KG1 (cell line): ENCODE results near the gene FAM156A.
"Not testable (repeated sequence)": the region's sequence is repeated elsewhere in the genome, so short reads cannot be mapped to it uniquely, and the experiment has no call there.

Source experiments
- DNase-seq: peaks from one replicate; lab custom pipeline; 2025; lab: John Stamatoyannopoulos, UW

FAM156A gene

DNA sequence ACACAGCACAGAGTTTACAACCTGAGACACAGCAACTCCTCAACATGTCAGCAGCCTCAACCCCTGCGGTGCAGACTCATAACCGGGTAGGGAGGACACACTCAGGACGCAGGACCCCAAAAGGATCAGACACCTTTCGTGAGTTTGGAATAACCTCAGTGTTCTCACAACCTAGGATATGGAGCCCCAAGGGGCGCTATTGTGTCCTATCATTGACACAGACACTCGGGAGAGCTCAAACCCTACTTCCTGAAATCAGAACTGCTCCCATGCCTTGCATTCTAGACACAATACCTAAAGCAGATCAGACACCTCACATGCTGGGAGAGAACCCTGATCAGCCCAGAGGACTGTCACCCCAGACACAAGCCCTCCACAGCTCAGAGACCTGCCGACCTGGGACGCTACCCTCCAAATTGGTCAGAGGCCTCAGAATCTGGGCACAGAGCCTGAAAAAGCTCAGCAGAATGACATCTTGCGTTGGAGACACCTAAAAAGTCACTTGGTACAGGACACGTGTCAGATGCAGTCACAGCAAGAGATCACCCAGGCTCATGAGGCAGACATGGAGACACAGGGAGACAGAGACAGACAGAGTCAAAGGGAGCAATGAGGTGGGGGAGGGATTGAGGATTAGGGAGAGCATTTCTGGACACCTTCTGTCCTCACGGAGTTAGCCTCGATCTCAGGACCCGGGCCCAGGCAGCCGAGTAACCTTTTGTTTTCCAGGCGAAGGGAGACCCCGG, 8.8 kb upstream of the FAM156A start:
- not testable (repeated sequence) for DNase-seq

DNA sequence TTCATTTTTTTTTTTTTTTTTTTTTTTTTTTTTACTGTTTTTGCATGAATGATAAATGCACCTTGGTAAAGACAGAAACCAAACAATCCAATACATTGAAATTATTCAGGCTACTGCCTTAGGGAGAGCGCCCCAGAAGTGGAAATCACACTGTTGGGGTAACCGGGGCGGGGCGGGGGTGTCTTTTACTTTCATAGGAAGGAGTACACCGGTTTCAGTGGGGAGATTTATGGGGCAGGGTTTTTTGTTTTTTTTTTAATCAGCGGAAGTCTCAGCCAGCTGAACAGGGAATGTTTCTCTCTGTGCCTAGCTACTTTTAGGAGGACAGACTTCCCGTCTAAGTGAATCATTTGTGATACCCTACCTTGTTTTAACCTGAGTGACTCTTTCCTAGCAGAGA, 643 bp upstream of the FAM156A start:
- not testable (repeated sequence) for DNase-seq

DNA sequence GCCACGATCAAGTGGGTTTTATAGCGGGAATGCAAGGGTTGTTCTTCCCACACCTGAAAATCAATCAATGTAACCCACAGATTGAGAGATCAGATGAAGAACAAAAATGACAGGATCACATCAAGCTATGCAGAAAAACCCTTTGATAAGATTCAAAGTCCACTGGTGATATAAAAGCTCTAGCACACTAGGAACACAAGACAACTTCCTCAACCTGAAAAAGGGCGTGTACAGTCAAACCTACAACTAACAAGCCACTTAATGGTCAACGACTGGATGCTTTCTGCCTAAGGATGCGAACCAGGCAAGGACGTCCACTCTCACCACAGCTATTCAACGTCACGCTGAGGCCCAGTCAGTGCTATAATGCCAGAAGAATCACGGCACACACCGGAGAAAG, 8.4 kb downstream of the FAM156A start:
- DNase-seq = not testable (repeated sequence)

DNA sequence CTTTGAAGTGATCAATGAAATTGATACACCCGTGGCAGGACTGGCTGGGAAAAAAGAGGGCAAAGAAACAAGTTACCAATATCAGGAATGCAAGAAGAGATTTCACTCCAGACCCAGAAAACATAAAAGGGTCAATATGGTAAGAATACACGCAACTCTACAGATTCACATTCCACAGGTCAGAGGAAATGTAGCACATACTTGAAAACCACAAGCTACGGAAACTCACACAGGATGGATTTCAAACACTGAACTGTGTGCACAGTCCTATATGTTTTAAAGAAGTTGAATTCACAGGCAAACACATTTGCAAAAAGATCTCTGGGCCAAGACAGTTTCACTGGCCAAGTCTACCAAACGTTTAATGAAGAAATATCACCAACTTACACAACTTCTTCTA, 9.0 kb downstream of the FAM156A start:
- DNase-seq = not testable (repeated sequence)

DNA sequence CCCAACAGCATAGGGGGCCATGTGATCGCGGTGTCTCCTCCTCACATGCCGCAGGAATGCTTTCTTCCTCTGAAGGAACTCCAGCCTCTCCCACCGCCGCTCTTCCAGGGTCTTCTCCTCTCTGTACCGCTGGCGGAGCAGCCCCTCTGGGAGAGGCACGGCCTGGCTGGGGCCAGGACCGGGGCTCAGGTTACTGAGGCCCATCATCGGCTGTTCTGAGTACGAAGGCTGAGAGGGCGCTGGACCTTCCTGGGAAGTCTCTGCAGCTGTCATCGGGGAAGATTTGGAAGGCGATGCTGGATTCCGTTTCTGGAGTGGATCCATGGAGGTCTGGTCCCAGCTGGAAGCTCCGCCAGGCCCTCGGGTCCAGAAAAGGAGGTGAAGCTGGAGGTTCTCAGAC, 10.1 kb downstream of the FAM156A start:
- not testable (repeated sequence) for DNase-seq

DNA sequence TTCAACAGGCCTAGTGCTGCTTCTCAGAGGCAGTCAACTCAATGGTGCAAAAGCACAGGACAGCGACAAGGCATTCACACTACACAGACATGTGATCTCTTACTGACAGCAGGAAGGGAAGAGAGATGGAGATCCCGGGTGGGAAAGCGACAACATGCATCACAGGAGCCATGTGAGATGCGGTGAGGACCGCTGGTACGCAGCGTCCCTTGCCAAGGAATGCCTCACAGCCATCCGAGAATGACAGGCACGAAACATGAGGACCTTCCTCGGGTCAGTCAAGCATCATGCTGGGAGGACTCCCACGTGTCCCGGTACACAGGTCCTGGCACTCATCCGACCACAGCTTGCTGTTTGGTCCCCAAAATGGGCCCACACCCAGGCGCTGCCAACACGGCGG, 10.8 kb downstream of the FAM156A start:
- not testable (repeated sequence) for DNase-seq

DNA sequence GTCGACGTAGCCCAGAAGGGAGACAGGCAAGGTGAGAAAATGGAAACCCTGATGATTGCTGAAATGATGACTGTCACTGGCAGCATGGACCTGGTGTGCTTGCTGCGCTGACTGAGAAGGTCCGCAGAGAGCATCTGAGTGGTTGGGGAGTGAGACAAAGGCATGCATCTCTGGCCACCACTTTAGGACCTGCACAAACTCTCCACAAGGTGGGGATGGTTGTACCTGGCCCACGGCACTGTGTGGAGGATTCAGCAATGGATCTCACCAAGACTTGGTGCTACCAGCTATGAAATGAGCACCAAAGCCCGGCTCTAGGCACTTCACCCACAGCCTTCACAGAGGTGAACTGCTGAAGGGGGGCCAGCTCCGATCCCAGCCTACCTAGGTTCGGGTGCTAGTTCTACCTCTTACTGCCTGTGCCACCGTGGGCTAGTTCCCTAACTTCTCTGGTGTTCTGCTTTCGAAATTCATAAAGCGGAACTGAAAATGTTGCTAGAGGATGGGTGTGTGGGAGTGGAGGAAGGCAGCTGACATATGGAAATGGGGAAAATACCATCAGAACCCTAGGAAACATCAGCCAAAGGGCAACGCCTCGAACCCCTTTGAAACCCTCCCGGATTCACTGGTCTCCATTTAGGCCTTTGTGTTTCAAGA, 12.4 kb downstream of the FAM156A start:
- not testable (repeated sequence) for DNase-seq

DNA sequence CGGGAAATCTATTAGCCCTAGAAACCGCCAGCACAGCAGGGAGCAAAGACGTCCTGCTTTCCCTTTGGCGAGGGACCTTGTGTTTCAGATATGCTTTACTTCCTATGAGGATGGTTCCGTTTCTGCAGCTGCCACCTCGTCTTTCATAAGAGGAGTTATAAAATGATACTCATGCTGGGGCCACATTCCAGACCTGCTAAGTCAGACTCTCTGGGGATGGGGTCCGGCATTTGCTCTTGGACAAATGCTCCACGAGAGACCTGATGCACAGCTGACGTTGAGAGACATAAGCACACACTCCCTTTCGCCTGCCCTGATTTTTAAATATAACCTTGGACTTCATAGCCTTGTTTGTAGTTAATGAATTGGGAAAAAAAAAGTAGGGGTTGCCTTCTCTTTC, 16.6 kb downstream of the FAM156A start:
- DNase-seq = not testable (repeated sequence)

DNA sequence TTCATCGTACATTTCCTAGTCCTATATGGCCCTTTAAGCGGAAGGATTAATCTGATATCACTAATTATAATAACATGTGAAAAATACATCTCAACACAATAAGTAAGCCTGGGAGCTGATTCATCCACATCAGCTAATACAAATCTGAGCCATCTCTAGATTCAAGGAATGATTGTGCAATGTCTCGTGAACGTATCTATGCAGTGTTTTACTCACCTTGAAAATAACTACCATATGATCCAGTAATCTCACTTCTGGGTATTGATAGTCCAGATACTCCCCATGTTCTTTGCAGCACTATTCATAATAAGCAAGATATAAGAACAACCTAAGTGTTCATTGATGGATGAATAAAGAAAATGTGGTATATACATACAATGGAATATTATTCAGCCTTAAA, 17.6 kb downstream of the FAM156A start:
- not testable (repeated sequence) for DNase-seq

DNA sequence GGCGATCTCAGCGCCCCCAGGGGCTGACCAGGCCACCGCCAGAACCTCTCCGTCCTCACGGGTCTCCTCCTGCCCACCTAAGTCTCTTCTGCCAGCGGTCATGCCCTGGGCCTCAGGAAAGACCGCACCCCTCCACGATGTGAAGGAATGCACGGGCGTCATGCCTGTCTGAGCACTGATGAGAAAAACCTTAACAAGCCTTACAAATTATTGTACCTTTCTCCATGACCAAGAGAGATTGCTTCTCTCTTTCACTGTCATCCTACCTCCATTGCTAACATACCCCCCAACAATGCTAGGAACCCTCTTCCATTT, 22.9 kb downstream of the FAM156A start:
- not testable (repeated sequence) for DNase-seq

DNA sequence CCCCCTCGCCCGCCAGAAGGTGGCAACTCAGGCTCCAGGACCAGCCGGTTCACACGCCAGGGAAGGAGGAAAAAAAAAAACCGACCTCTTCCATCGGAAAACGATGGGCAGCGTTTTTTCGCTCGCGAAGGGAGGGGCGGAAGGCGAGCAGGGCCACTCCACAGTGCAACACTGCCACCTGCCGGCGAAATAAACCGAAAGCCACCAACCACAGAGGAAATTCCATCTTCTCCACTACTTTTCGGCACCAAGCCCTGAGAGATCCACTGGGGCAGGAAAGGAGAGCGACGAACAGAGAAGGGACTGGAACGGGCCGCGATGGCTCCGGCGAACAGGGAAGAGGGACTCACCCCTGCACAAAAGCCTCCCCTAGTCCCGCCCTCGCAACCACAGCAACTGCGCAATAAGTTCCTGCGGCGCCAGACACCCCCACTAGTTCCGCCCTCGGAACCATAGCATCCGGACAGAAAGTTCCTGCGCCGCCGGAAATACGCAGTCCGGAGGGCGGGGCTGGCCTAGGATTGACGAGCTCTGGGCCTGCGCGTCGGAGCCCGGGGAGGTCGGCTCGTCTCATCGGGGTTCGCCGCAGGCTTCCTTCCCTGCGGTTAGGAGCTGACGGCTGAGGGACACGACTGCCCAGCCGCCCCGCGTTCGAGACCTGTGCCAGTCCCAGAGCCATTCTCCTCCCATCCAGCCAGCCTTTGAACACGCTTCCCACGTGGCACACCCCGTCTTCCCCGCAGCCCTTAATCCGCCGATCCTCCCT, 23.4 kb downstream of the FAM156A start:
- peak; percentile 67 for DNase-seq

DNA sequence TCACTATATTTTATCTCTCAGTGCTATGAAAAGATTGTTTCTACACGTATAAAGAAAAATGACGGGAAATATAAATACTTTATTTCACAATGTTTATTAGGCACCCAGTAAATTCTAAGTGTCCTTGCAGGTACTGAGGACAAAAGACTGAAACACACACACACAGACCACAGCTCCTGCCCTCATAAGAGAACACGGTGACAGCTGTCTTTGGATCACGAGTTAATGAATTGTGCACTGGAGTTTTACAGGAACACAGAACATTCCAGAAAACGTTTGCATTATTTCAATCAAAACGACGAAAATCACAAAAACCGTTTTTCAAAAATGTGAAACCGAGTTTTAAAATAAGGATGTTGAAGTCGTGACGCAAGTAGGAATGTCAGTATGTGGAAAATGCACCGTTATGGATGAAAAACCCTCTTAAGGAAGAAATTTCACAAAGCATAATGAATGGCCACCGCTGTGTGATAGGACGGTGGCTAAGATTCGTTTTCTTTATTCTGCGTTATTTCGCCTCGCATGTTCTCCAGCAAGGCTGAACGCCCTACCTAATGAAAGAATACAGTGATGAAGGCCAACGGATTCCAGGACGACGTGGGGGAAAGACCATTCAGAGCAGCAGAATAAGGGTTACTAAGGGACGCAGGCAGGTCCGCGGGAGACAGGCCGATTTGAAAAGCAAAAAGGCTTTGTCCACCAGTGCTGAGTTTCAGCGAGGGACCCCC, 24.2 kb downstream of the FAM156A start:
- no peak for DNase-seq

DNA sequence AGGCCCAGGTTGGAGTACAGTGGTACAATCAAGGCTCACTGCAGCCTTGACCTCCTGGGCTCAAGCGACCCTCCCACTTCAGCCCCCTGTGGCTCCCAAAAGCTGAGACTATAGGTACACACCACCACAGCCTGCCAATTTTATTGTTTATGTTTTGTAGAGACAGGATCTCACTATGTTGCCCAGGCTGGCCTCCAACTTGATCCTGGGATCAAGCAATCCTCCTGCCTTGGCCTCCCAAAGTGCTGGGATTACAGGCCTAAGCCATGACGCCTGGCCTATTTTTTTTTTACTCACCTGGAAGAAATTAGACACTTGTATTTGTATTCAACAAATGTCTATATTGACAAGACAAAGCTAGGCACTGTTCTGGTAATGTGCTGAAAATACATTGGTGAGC, 25.1 kb downstream of the FAM156A start:
- no peak for DNase-seq

DNA sequence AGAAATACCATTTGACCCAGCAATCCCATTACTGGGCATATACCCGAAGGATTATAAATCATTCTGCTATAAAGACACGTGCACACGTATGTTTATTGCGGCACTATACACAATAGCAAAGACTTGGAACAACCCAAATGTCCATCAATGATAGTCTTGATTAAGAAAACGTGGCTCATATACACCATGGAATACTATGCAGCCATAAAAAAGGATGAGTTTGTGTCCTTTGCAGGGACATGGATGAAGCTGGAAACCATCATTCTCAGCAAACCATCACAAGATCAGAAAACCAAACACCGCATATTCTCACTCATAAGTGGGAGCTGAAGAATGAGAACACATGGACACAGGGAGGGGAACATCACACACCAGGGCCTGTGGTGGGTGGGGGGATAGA, 28.1 kb downstream of the FAM156A start:
- DNase-seq = not testable (repeated sequence)

DNA sequence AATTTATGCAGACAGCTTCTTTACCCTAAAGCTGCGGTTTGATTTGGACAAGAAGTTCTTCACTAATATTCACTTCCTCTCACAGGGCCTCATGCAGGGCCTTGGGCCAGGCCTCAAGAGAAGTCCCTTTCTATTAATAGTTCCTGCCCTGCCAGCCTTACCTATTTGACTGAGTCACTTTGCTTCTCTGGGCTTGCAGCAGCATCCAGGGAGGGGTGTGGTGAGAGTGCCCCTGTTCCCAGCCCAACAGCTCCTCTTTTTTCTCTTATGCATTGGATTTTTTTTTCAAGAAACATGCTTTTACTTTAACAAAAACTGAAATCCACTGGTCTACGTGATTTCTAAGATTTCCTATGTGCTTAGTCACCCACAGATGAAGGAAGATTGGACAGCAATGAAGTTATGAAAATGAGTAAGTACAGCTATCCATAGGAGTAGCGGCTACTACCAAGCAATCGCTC, 34.5 kb downstream of the FAM156A start:
- DNase-seq = no peak

DNA sequence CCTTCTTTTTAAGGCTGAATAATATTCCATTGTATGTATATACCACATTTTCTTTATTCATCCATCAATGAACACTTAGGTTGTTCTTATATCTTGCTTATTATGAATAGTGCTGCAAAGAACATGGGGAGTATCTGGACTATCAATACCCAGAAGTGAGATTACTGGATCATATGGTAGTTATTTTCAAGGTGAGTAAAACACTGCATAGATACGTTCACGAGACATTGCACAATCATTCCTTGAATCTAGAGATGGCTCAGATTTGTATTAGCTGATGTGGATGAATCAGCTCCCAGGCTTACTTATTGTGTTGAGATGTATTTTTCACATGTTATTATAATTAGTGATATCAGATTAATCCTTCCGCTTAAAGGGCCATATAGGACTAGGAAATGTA, 43.6 kb downstream of the FAM156A start:
- DNase-seq = not testable (repeated sequence)

DNA sequence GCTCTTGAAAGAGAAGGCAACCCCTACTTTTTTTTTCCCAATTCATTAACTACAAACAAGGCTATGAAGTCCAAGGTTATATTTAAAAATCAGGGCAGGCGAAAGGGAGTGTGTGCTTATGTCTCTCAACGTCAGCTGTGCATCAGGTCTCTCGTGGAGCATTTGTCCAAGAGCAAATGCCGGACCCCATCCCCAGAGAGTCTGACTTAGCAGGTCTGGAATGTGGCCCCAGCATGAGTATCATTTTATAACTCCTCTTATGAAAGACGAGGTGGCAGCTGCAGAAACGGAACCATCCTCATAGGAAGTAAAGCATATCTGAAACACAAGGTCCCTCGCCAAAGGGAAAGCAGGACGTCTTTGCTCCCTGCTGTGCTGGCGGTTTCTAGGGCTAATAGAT, 44.6 kb downstream of the FAM156A start:
- DNase-seq = not testable (repeated sequence)

DNA sequence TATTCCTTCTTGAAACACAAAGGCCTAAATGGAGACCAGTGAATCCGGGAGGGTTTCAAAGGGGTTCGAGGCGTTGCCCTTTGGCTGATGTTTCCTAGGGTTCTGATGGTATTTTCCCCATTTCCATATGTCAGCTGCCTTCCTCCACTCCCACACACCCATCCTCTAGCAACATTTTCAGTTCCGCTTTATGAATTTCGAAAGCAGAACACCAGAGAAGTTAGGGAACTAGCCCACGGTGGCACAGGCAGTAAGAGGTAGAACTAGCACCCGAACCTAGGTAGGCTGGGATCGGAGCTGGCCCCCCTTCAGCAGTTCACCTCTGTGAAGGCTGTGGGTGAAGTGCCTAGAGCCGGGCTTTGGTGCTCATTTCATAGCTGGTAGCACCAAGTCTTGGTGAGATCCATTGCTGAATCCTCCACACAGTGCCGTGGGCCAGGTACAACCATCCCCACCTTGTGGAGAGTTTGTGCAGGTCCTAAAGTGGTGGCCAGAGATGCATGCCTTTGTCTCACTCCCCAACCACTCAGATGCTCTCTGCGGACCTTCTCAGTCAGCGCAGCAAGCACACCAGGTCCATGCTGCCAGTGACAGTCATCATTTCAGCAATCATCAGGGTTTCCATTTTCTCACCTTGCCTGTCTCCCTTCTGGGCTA, 48.9 kb downstream of the FAM156A start:
- DNase-seq = not testable (repeated sequence)

DNA sequence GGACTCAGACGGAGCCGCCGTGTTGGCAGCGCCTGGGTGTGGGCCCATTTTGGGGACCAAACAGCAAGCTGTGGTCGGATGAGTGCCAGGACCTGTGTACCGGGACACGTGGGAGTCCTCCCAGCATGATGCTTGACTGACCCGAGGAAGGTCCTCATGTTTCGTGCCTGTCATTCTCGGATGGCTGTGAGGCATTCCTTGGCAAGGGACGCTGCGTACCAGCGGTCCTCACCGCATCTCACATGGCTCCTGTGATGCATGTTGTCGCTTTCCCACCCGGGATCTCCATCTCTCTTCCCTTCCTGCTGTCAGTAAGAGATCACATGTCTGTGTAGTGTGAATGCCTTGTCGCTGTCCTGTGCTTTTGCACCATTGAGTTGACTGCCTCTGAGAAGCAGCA, 50.4 kb downstream of the FAM156A start:
- DNase-seq = not testable (repeated sequence)

DNA sequence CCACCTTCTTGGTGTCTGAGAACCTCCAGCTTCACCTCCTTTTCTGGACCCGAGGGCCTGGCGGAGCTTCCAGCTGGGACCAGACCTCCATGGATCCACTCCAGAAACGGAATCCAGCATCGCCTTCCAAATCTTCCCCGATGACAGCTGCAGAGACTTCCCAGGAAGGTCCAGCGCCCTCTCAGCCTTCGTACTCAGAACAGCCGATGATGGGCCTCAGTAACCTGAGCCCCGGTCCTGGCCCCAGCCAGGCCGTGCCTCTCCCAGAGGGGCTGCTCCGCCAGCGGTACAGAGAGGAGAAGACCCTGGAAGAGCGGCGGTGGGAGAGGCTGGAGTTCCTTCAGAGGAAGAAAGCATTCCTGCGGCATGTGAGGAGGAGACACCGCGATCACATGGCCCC, 51.2 kb downstream of the FAM156A start:
- DNase-seq = not testable (repeated sequence)

DNA sequence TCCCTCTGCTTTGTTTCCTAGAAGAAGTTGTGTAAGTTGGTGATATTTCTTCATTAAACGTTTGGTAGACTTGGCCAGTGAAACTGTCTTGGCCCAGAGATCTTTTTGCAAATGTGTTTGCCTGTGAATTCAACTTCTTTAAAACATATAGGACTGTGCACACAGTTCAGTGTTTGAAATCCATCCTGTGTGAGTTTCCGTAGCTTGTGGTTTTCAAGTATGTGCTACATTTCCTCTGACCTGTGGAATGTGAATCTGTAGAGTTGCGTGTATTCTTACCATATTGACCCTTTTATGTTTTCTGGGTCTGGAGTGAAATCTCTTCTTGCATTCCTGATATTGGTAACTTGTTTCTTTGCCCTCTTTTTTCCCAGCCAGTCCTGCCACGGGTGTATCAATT, 52.2 kb downstream of the FAM156A start:
- not testable (repeated sequence) for DNase-seq

DNA sequence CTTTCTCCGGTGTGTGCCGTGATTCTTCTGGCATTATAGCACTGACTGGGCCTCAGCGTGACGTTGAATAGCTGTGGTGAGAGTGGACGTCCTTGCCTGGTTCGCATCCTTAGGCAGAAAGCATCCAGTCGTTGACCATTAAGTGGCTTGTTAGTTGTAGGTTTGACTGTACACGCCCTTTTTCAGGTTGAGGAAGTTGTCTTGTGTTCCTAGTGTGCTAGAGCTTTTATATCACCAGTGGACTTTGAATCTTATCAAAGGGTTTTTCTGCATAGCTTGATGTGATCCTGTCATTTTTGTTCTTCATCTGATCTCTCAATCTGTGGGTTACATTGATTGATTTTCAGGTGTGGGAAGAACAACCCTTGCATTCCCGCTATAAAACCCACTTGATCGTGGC, 52.8 kb downstream of the FAM156A start:
- DNase-seq = not testable (repeated sequence)
